Measurements from ENCODE around the gene NSUN2. TPM values are rescaled to one million over a fixed set of nuclear protein-coding genes. Genes with fewer than 3 reads are reported as not detected.

The NSUN2 gene
- total RNA-seq, 1 experiment from 2014 or later = 90.7 TPM

DNA sequence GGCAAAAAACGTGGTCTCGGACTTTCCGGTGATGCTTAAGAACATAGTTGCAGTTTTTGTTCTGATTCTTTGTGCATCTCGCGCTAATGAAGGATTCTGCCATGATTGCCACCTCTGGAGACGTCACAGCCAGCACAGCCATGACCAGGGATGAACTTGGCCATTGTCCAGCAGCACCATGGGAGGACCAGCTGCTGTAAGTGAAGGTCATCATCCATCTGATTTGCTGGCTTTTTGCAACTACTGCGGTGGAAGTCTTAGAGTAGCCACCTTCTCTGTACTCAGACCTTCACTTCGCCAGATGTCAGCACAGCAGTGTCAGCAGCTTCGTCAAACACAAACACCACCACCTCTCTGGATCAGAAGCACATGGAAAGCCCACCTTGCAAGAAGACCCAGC is 45.7 kb downstream of the NSUN2 start:
- TF ChIP-seq CTCF (IDR thresholded peaks at IDR 0.05; ENCODE audit: unreplicated experiment) = no peak
- H3K4me1 Mint-ChIP-seq (ENCODE audit: low read depth, unreplicated experiment) = no peaks in the 10 kb centered on the region
- DNase-seq = no peak
- BruUV-seq (replicated peaks) = no TSS peak
- no peaks in the 10 kb centered on the region for H3K9me3 Mint-ChIP-seq (ENCODE audit: low read depth, unreplicated experiment)
- H3K27ac Mint-ChIP-seq (ENCODE audit: unreplicated experiment) = no peak overlapping the region
- H3K36me3 Mint-ChIP-seq (ENCODE audit: insufficient read depth, unreplicated experiment) = no peaks in the 10 kb centered on the region
- CTCF ChIA-PET = no interaction called here
- H3K4me3 Mint-ChIP-seq (ENCODE audit: low read depth, unreplicated experiment) = no peak overlapping the region
- peaks cover 49% of the 10 kb centered on the region for H3K27me3 Mint-ChIP-seq (ENCODE audit: unreplicated experiment)
- intact Hi-C loops (cut with micrococcal nuclease; ENCODE audit: unreplicated experiment) = no loop called here

DNA sequence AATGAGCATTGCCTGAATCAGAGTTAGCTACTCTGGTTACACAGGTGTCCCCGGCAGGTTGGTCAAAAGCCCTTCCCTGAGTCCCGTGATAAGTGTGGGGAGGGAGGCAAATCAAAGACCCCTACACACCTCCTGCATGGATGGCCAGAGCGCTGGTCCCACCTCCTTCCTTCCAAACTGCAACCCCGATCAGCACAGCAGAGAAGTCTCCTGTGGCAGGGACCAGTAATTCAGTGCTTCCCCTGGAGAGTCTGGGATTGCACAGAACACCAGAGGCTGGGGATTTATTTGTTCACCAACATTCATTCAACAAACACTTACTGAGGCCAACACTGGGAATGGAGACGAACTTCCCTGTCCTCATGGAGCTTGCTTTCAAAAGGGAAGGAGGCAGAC is 46.2 kb downstream of the NSUN2 start:
- no peaks in the 10 kb centered on the region for H3K9me3 Mint-ChIP-seq (ENCODE audit: low read depth, unreplicated experiment)
- DNase-seq = no peak
- CTCF ChIA-PET = no interaction called here
- BruUV-seq (replicated peaks) = no TSS peak
- H3K36me3 Mint-ChIP-seq (ENCODE audit: insufficient read depth, unreplicated experiment) = no peaks in the 10 kb centered on the region
- no peak for TF ChIP-seq CTCF (IDR thresholded peaks at IDR 0.05; ENCODE audit: unreplicated experiment)
- no peak overlapping the region for H3K4me3 Mint-ChIP-seq (ENCODE audit: low read depth, unreplicated experiment)
- intact Hi-C loops (cut with micrococcal nuclease; ENCODE audit: unreplicated experiment) = no loop called here
- H3K4me1 Mint-ChIP-seq (ENCODE audit: low read depth, unreplicated experiment) = no peaks in the 10 kb centered on the region
- no peak overlapping the region for H3K27ac Mint-ChIP-seq (ENCODE audit: unreplicated experiment)
- H3K27me3 Mint-ChIP-seq (ENCODE audit: unreplicated experiment) = peaks cover 54% of the 10 kb centered on the region

DNA sequence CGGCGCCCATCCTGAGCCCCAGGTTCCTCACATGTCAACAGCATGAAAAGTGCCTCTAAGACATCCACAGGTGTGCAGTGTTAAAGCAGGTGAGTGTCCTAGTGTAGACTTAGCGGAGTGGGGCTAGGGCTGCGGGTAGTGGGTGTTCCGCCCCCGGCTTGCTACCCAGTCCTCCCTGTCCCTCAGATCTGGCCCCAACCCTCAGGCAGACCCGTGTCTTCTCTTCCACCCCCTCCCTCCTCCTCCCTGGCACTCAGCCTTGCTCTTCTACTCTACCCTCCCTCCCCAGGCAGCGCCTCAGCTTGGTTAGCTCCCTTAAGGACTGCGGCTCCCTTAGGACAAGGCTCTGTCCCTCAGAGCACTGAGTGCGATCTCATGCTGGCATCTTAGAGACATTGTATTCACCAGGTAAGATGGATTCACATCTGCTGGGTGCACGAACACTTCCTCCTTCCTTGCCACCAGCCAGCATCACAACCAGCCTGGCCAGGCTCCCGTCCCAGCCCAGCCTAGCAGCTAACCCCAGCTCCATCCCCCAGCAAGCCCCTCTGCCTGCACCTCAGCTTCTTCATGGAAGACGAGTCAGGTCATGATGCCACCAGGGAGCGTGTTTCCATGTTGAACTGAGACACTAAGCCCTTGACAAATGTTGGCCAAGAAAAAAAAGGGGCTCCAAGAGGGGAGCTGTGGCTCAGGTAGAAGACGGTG is 46.8 kb downstream of the NSUN2 start:
- no peak for TF ChIP-seq CTCF (IDR thresholded peaks at IDR 0.05; ENCODE audit: unreplicated experiment)
- intact Hi-C loops (cut with micrococcal nuclease; ENCODE audit: unreplicated experiment) = no loop called here
- H3K9me3 Mint-ChIP-seq (ENCODE audit: low read depth, unreplicated experiment) = no peaks in the 10 kb centered on the region
- no peaks in the 10 kb centered on the region for H3K36me3 Mint-ChIP-seq (ENCODE audit: insufficient read depth, unreplicated experiment)
- BruUV-seq (replicated peaks) = no TSS peak
- CTCF ChIA-PET = no interaction called here
- H3K4me1 Mint-ChIP-seq (ENCODE audit: low read depth, unreplicated experiment) = no peaks in the 10 kb centered on the region
- no peak for DNase-seq
- no peak overlapping the region for H3K27ac Mint-ChIP-seq (ENCODE audit: unreplicated experiment)
- no peak overlapping the region for H3K4me3 Mint-ChIP-seq (ENCODE audit: low read depth, unreplicated experiment)
- H3K27me3 Mint-ChIP-seq (ENCODE audit: unreplicated experiment) = peaks cover 60% of the 10 kb centered on the region

GRCh38 chr5:6585168-6585567 is 47.7 kb downstream of the NSUN2 start:
- Mint-ChIP-seq H3K4me1 (ENCODE audit: low read depth, unreplicated experiment) (no peaks in the 10 kb centered on the region), H3K4me3 (ENCODE audit: low read depth, unreplicated experiment) (no peak overlapping the region), H3K27me3 (ENCODE audit: unreplicated experiment) (peaks cover 69% of the 10 kb centered on the region), H3K9me3 (ENCODE audit: low read depth, unreplicated experiment) (no peaks in the 10 kb centered on the region), H3K36me3 (ENCODE audit: insufficient read depth, unreplicated experiment) (no peaks in the 10 kb centered on the region), H3K27ac (ENCODE audit: unreplicated experiment) (no peak overlapping the region)
- CTCF ChIA-PET = no interaction called here
- intact Hi-C loops (cut with micrococcal nuclease; ENCODE audit: unreplicated experiment) = no loop called here
- BruUV-seq (replicated peaks) = no TSS peak
- TF ChIP-seq CTCF (IDR thresholded peaks at IDR 0.05; ENCODE audit: unreplicated experiment) = no peak
- DNase-seq = no peak
